NT2/D1 (cell line): Measurements from ENCODE around the gene CELF2.

Source experiments
- DNase-seq: peaks from one replicate; pipeline ENCODE4 v3.0.0-alpha.2; 2011; ENCODE audit warnings: low read depth, low spot score
- H3K27me3 ChIP-seq: 2 replicates; pipeline ENCODE4 v1.6.0; 2011; ENCODE audit warnings: mild to moderate bottlenecking; ENCODE audit not compliant: insufficient read length, insufficient read depth
- H3K36me3 ChIP-seq: 2 replicates; pipeline ENCODE4 v1.6.1; 2011; ENCODE audit warnings: mild to moderate bottlenecking, low read length, mixed read lengths; ENCODE audit not compliant: insufficient read depth, insufficient read length
- H3K4me1 ChIP-seq: 2 replicates; pipeline ENCODE4 v1.5.1; 2011; ENCODE audit not compliant: insufficient read depth, insufficient read length
- H3K4me3 ChIP-seq: 2 replicates; pipeline ENCODE4 v1.5.1; 2011; ENCODE audit warnings: low read depth; ENCODE audit not compliant: insufficient read length
- H3K9ac ChIP-seq: 2 replicates; pipeline ENCODE4 v1.6.0; 2011; ENCODE audit warnings: low read depth; ENCODE audit not compliant: insufficient read length
- H3K9me3 ChIP-seq: 2 replicates; pipeline ENCODE4 v1.5.1; 2011; ENCODE audit warnings: mild to moderate bottlenecking, low read length; ENCODE audit not compliant: insufficient read depth
- SUZ12 ChIP-seq: IDR thresholded peaks from 2 replicates; pipeline ENCODE4 v1.6.1; 2011; ENCODE audit not compliant: insufficient read length, insufficient read depth; ENCODE audit errors: extremely low read depth
- YY1 ChIP-seq: IDR thresholded peaks from 2 replicates; pipeline ENCODE4 v1.6.1; 2011; ENCODE audit not compliant: insufficient read length, insufficient read depth
- ZNF274 ChIP-seq: IDR thresholded peaks from 2 replicates; pipeline ENCODE4 v1.6.1; 2011; ENCODE audit warnings: mild to moderate bottlenecking, low read depth, low read length

Gene CELF2

DNA sequence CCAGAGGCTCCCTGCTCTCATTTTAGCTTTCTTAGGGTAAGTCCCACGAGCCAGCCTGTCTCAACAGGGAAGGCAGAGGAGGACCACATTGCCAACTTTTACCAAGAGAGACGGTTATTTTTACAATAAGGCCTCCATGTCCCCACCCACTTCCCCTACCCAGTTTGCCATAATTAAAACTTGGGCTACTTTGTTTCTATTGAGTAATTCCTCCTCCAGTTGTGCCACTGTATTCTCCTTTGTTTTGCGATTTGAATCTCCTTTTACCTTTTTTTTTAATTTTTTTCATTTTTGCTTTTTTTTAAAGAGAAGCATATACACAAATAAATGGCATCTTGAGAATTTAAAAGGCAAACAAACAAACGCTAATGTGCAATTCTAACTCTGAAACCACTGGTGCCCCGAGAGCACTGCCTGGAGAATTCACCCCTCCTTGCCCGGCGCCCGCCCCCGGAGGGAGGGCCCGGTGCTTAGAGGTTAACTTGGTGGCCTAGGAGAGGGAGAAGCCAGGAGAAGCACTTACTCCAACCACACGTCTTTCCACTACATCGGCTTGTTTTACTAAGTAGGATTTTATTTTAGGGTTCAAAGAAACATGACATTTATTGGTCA is 311.5 kb downstream of the CELF2 start:
- no peak for TF ChIP-seq YY1
- DNase-seq, result no peak
- no peak overlapping the region for H3K9ac ChIP-seq

DNA sequence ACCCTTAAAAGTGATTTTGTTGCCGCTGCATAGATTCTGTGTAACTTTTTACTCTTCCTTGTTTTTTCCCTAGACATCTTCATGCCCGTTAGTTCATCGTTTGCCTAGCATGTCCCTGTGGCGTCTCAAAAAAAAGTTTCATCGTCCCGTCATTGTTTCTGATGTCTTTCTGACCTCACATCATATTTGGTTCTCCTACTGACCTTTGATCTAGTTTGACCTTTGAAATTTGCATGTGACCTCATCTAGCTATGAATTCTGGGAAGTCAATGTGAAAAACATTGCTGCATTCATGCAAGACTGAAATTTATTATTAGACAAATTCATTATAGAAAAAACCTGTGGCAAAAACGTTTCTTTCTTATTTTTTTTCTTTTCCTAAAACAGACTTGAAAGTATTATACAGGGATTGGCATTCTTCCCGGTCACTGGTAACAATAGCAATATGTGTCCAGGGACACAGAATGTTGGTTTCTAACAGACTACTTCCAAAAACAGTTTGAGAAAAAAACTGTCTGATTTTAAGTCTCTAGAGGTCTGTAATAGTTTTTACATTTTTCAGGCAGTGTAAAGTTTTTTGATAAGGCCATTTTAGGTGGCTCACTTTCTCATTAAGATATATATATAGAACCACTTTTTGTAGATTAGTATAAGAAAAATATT is 312.8 kb downstream of the CELF2 start:
- Histone ChIP-seq H3K4me3 (no peak overlapping the region), H3K9ac (no peak overlapping the region), H3K9me3 (no peaks in the 10 kb centered on the region), H3K27me3 (no peaks in the 10 kb centered on the region), H3K36me3 (no peaks in the 10 kb centered on the region), H3K4me1 (peaks cover 5% of the 10 kb centered on the region)
- no peak for TF ChIP-seq ZNF274
- no peak for DNase-seq

More for the DNA sequence above, 311.5 kb downstream of the CELF2 start:
- Histone ChIP-seq H3K4me1 (peaks cover 5% of the 10 kb centered on the region), H3K9me3 (no peaks in the 10 kb centered on the region), H3K27me3 (no peaks in the 10 kb centered on the region), H3K4me3 (no peak overlapping the region), H3K36me3 (no peaks in the 10 kb centered on the region)

DNA sequence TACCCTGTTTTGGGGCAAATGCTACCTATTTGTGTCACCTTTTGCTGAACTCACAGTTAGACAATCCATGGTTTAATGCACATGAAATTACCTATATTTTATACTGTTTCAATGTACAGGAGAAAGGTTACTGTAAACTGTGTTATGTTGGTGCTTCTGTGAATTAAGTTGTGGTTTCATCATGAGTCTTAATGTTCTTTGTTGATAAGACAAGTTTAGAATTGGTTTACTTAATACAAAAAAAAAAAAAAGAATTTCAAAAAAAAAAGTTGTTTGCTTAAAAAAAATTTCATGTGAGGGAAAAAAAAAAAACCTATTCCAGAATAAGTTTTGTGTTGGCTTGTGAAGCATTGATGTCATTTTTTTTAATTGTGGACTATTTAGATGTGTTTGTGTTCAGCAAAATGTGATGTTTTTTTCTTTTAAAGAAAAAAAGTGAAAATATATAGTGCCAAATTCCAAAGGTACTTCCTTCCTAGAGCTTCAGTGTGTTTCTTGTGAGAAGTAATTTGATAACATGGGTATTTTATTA is 313.4 kb downstream of the CELF2 start:
- Histone ChIP-seq H3K27me3 (no peaks in the 10 kb centered on the region), H3K9ac (no peak overlapping the region), H3K36me3 (no peaks in the 10 kb centered on the region), H3K4me1 (peaks cover 4% of the 10 kb centered on the region), H3K4me3 (no peak overlapping the region), H3K9me3 (no peaks in the 10 kb centered on the region)
- no peak for DNase-seq
- TF ChIP-seq YY1, result no peak
- no peak for TF ChIP-seq SUZ12
- TF ChIP-seq ZNF274, result no peak

GRCh38 chr10:11331726-11332125 is 314.1 kb downstream of the CELF2 start:
- Histone ChIP-seq H3K36me3 (no peaks in the 10 kb centered on the region), H3K27me3 (no peaks in the 10 kb centered on the region), H3K4me3 (no peak overlapping the region), H3K9ac (no peak overlapping the region), H3K9me3 (no peaks in the 10 kb centered on the region), H3K4me1 (peaks cover 3% of the 10 kb centered on the region)
- no peak for DNase-seq
- TF ChIP-seq ZNF274 (no peak), YY1 (no peak), SUZ12 (no peak)

GRCh38 chr10:11332846-11333245 is 315.2 kb downstream of the CELF2 start:
- no peaks in the 10 kb centered on the region for H3K4me1 ChIP-seq
- H3K9me3 ChIP-seq, result no peaks in the 10 kb centered on the region
- H3K4me3 ChIP-seq, result no peak overlapping the region
- TF ChIP-seq YY1, result no peak
- TF ChIP-seq ZNF274, result no peak
- H3K27me3 ChIP-seq, result no peaks in the 10 kb centered on the region
- H3K36me3 ChIP-seq, result no peaks in the 10 kb centered on the region
- no peak overlapping the region for H3K9ac ChIP-seq
- DNase-seq, result no peak

- Histone ChIP-seq H3K4me1 (peaks cover 3% of the 10 kb centered on the region), H3K4me3 (no peak overlapping the region), H3K9ac (no peak overlapping the region), H3K27me3 (no peaks in the 10 kb centered on the region), H3K36me3 (no peaks in the 10 kb centered on the region), H3K9me3 (no peaks in the 10 kb centered on the region)
- no peak for DNase-seq
- TF ChIP-seq SUZ12, result no peak
- TF ChIP-seq YY1, result no peak
- no peak for TF ChIP-seq ZNF274
Observed at GRCh38 chr10:11334436-11334835, 316.8 kb downstream of the CELF2 start.

DNA sequence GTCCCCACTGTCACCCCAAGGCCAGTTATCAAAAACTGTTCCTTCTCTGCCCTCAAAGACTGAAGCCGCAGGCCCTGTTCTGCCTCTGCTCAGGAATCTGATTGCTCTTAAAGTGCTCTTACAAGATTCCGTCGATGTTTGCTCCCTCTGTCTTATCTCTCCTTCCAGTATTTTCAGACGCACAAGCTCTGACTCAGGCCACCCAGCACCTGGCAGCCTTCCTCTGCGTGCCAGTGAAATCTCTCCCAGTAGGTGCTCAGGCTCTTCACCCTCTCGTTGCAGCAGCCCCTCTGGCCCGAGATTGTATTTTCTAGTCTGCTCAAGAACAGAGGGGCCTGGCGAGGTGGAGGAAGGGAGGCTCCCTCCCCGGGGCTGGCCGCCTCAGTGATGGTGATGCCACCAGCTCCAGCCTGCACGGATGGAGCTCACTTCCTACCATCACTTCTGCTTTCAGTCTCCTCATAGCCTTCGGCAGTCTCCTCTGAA is 317.5 kb downstream of the CELF2 start:
- Histone ChIP-seq H3K36me3 (no peaks in the 10 kb centered on the region), H3K4me3 (no peak overlapping the region), H3K27me3 (no peaks in the 10 kb centered on the region), H3K4me1 (peaks cover 3% of the 10 kb centered on the region), H3K9me3 (no peaks in the 10 kb centered on the region), H3K9ac (no peak overlapping the region)
- TF ChIP-seq SUZ12 (no peak), ZNF274 (no peak), YY1 (no peak)
- no peak for DNase-seq
